PC-9 (cell line): ENCODE results near the gene BRINP2. TPM values are rescaled to one million over a fixed set of nuclear protein-coding genes. Genes with fewer than 3 reads are reported as not detected.

Experiments used
- BruUV-seq: library from RNA; stranded (reverse); fragments of 400-500 nt; replicated peaks from 2 replicates; lab custom pipeline; 2021; lab: Mats Ljungman, UMichigan
- CTCF ChIA-PET: fragments of 300-600 bp; sonication (Branson Sonifier 250); formaldehyde crosslinking; loops from one replicate; lab custom pipeline; 2022; ENCODE audit warnings: antibody characterized with exemption; lab: Charles Lee
- POLR2A ChIA-PET: fragments of 300-600 bp; sonication (Branson Sonifier 250); formaldehyde crosslinking; loops from one replicate; lab custom pipeline; 2022; ENCODE audit warnings: antibody characterized with exemption; ENCODE audit not compliant: unreplicated experiment; lab: Charles Lee
- DNase-seq, 2 experiments: peaks; one replicate each; pipeline versions ENCODE4 v3.0.0 to v3.0.0-alpha.2; 2015 to 2022; ENCODE audit warnings: mixed read lengths in 1 of 2
- H2AFZ ChIP-seq: fragments of 200-600 bp; sonication (generic); 2 replicates; pipeline ENCODE4 v1.8.1; 2017; ENCODE audit warnings: antibody characterized with exemption
- H3F3A ChIP-seq: fragments of 200-600 bp; sonication (generic); 2 replicates; pipeline ENCODE4 v1.8.1; 2017; ENCODE audit warnings: antibody characterized with exemption, mild to moderate bottlenecking, low read depth; ENCODE audit not compliant: insufficient read depth
- H3K27ac ChIP-seq: fragments of 200-600 bp; sonication (generic); 2 replicates; pipeline ENCODE4 v1.6.1; 2016; ENCODE audit warnings: mixed run types
- H3K27me3 ChIP-seq: fragments of 200-600 bp; sonication (generic); 2 replicates; pipeline ENCODE4 v1.6.1; 2016; ENCODE audit warnings: low read depth, mixed run types; ENCODE audit not compliant: insufficient read depth
- H3K36me3 ChIP-seq: fragments of 200-600 bp; sonication (generic); 2 replicates; pipeline ENCODE4 v1.6.1; 2016; ENCODE audit warnings: low read depth, mixed run types
- H3K4me1 ChIP-seq: fragments of 200-600 bp; sonication (generic); replicated peaks from 2 replicates; pipeline ENCODE4 v1.6.1; 2016; ENCODE audit warnings: mixed run types; ENCODE audit not compliant: insufficient read depth
- H3K4me2 ChIP-seq: fragments of 200-600 bp; sonication (generic); 2 replicates; pipeline ENCODE4 v1.6.1; 2017; ENCODE audit warnings: mixed run types
- H3K4me3 ChIP-seq: fragments of 200-600 bp; sonication (generic); 2 replicates; pipeline ENCODE4 v1.6.1; 2016; ENCODE audit warnings: mixed run types
- H3K79me2 ChIP-seq: fragments of 200-600 bp; sonication (generic); 2 replicates; pipeline ENCODE4 v1.6.1; 2017; ENCODE audit warnings: low read depth, mixed run types
- H3K9me2 ChIP-seq: fragments of 200-600 bp; sonication (generic); 2 replicates; pipeline ENCODE4 v1.8.1; 2017; ENCODE audit warnings: mild to moderate bottlenecking; ENCODE audit not compliant: insufficient read depth
- H3K9me3 ChIP-seq: fragments of 200-600 bp; sonication (generic); 2 replicates; pipeline ENCODE4 v1.8.1; 2016; ENCODE audit warnings: low read depth; ENCODE audit not compliant: insufficient read depth
- H4K20me1 ChIP-seq: fragments of 200-600 bp; sonication (generic); 2 replicates; pipeline ENCODE4 v1.8.1; 2017; ENCODE audit not compliant: insufficient read depth
- CTCF ChIP-seq: fragments of 200-600 bp; sonication (generic); conservative IDR thresholded peaks from 2 replicates; pipeline ENCODE4 v1.6.1; 2017; ENCODE audit warnings: mixed run types, antibody characterized with exemption, mild to moderate bottlenecking, moderate library complexity
- EZH2 ChIP-seq: fragments of 200-600 bp; sonication (generic); IDR thresholded peaks from 2 replicates; pipeline ENCODE4 v1.8.0; 2017; ENCODE audit warnings: antibody characterized with exemption, low read depth
- intact Hi-C: fragments of 100-400 bp; cut with micrococcal nuclease; formaldehyde crosslinking; loops from one replicate; pipeline ENCODE4 v1.10.0; 2022; ENCODE audit not compliant: unreplicated experiment
- total RNA-seq: library from RNA; stranded (reverse); gene quantifications from 2 replicates; pipeline ENCODE4 v1.2.3, GENCODE V29; 2021

Gene BRINP2
- total RNA-seq, 1 experiment from 2014 or later: not detected

GRCh38 chr1:177309880-177310279 is 139.1 kb downstream of the BRINP2 start:
- H3K27ac ChIP-seq: no peak overlapping the region
- H3K9me3 ChIP-seq: no peaks in the 10 kb centered on the region
- H2AFZ ChIP-seq: no peak overlapping the region
- H3K9me2 ChIP-seq: no peaks in the 10 kb centered on the region
- H3K4me1 ChIP-seq: no peaks in the 10 kb centered on the region
- no peak overlapping the region for H3K4me2 ChIP-seq
- no peaks in the 10 kb centered on the region for H3K27me3 ChIP-seq
- intact Hi-C loops: no loop called here
- TF ChIP-seq EZH2 (no peak), CTCF (no peak)
- no peaks in the 10 kb centered on the region for H3F3A ChIP-seq
- no peaks in the 10 kb centered on the region for H4K20me1 ChIP-seq
- H3K4me3 ChIP-seq: no peak overlapping the region
- DNase-seq: no peak
- H3K79me2 ChIP-seq: no peaks in the 10 kb centered on the region
- no TSS peak for BruUV-seq
- ChIA-PET CTCF (no interaction called here), POLR2A (no interaction called here)
- no peaks in the 10 kb centered on the region for H3K36me3 ChIP-seq

DNA sequence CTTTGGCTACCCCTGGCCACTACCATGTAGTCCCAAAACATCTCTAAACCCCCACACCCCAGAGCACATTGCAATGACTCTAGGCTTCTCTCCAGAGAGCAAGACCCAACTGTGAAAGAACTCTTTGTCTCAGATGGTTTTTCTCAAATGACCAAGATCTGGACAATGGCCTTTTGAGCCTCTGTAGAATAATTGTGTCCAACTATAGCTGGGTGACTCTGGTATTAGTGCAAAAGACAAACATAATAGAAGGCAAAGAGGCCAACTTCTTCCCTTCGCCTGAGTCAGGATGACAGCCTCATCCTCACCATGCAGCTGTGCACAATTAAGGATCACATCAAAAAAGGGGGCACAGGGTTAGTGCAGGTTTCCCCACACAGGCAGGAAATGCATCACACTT is 139.6 kb downstream of the BRINP2 start:
- Histone ChIP-seq H3K36me3 (no peaks in the 10 kb centered on the region), H3K27ac (no peak overlapping the region), H3K4me2 (no peak overlapping the region), H3K4me3 (no peak overlapping the region), H3K4me1 (no peaks in the 10 kb centered on the region), H3K9me3 (no peaks in the 10 kb centered on the region), H3K9me2 (no peaks in the 10 kb centered on the region), H3K79me2 (no peaks in the 10 kb centered on the region), H3F3A (no peaks in the 10 kb centered on the region), H3K27me3 (no peaks in the 10 kb centered on the region), H4K20me1 (no peaks in the 10 kb centered on the region), H2AFZ (no peak overlapping the region)
- ChIA-PET POLR2A (no interaction called here), CTCF (no interaction called here)
- BruUV-seq: no TSS peak
- no peak for DNase-seq
- TF ChIP-seq EZH2 (no peak), CTCF (no peak)
- intact Hi-C loops: no loop called here

GRCh38 chr1:177311111-177311510 is 140.4 kb downstream of the BRINP2 start:
- Histone ChIP-seq H3K36me3 (no peaks in the 10 kb centered on the region), H2AFZ (no peak overlapping the region), H3K9me3 (no peaks in the 10 kb centered on the region), H3K4me2 (no peak overlapping the region), H3K27me3 (no peaks in the 10 kb centered on the region), H3K9me2 (no peaks in the 10 kb centered on the region), H3K27ac (no peak overlapping the region), H3F3A (no peaks in the 10 kb centered on the region), H3K79me2 (no peaks in the 10 kb centered on the region), H3K4me1 (no peaks in the 10 kb centered on the region), H4K20me1 (no peaks in the 10 kb centered on the region), H3K4me3 (no peak overlapping the region)
- TF ChIP-seq CTCF (no peak), EZH2 (no peak)
- DNase-seq: no peak
- CTCF ChIA-PET: no interaction called here
- POLR2A ChIA-PET: no interaction called here
- intact Hi-C loops: no loop called here
- BruUV-seq: no TSS peak
